ENCODE measurements around the gene SNX32. TPM values are rescaled to one million over a fixed set of nuclear protein-coding genes. Genes with fewer than 3 reads are reported as not detected.

Gene SNX32
- total RNA-seq, 2 experiments from 2014 or later, result 2.0 to 2.7 TPM

- H3K27me3 Mint-ChIP-seq, result peaks cover 25% of the 10 kb centered on the region
- H3K4me3 Mint-ChIP-seq, result no peak overlapping the region
- DNase-seq, result no peak
- H3K36me3 Mint-ChIP-seq, result no peaks in the 10 kb centered on the region
- no peaks in the 10 kb centered on the region for H3K9me3 Mint-ChIP-seq
- CTCF ChIA-PET, result interaction anchor here (0.5 to 1.1 kb wide), 3 partner anchors 23 to 556 kb away, joined by 3 to 4 read pairs (median 3); no protein-coding TSS in a partner anchor
- POLR2A ChIA-PET, result no interaction called here
- H3K27ac Mint-ChIP-seq, result no peak overlapping the region
- intact Hi-C loops (cut with micrococcal nuclease), result no loop called here
- H3K4me1 Mint-ChIP-seq (ENCODE audit: low read depth), result no peaks in the 10 kb centered on the region
Observed at GRCh38 chr11:65802841-65803240, 30.9 kb upstream of the SNX32 start.

DNA sequence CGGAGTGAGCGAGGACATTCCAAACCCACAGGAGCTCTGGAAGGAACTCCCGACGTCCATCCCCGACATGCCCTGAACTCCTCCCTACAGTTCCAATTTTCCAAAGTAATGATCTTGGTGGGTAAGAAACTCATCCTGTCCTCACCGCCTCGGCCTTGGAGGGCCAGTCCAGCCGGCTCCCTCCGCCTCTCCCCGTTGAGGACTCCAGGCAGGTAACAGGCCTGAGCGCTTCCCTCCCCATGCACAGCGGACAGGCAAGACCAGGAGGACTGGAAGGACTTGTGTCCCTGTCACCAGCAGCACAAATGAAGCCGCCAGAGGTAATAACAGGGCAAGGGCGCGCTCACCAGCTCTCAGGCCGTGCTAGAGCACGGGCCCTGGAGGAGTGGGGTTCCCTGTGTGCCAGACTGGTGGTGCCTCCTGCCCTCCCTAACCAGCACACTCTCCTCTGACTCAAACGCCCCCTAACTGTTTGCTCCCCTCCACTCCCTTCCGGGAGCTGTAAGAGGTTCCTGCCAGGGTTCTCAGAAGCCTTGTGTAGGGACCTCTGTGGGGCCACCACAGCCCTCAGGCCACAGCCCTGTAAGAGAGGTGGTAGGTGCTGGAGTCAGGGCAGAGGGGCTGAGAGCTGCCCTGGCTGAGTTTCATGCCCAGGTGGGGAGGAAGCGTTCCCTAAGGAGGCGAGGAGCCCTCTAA lies 29.8 kb upstream of the SNX32 start:
- Mint-ChIP-seq H3K9me3 (no peaks in the 10 kb centered on the region), H3K27me3 (peaks cover 22% of the 10 kb centered on the region), H3K4me1 (ENCODE audit: low read depth) (no peaks in the 10 kb centered on the region), H3K4me3 (no peak overlapping the region), H3K36me3 (no peaks in the 10 kb centered on the region), H3K27ac (no peak overlapping the region)
- ChIA-PET CTCF (interaction anchor here (3.0 kb wide), 1 partner anchor 33 kb away, joined by 11 read pairs; no protein-coding TSS in a partner anchor), POLR2A (no interaction called here)
- no peak for DNase-seq
- intact Hi-C loops (cut with micrococcal nuclease), result no loop called here

- H3K27me3 Mint-ChIP-seq, result peaks cover 18% of the 10 kb centered on the region
- POLR2A ChIA-PET, result interaction anchor here (0.6 kb wide), 1 partner anchor 1392 kb away, joined by 4 read pairs; no protein-coding TSS in a partner anchor
- H3K4me1 Mint-ChIP-seq (ENCODE audit: low read depth), result no peaks in the 10 kb centered on the region
- CTCF ChIA-PET, result interaction anchor here (1.4 to 4.0 kb wide), 4 partner anchors 11 to 102 kb away, joined by 3 to 19 read pairs (median 8); no protein-coding TSS in a partner anchor
- intact Hi-C loops (cut with micrococcal nuclease), result no loop called here
- H3K36me3 Mint-ChIP-seq, result no peaks in the 10 kb centered on the region
- H3K4me3 Mint-ChIP-seq, result no peak overlapping the region
- H3K9me3 Mint-ChIP-seq, result no peaks in the 10 kb centered on the region
- DNase-seq, result no peak
- no peak overlapping the region for H3K27ac Mint-ChIP-seq
Observed at GRCh38 chr11:65806979-65807378, 26.8 kb upstream of the SNX32 start.

GRCh38 chr11:65808744-65809341 lies 24.9 kb upstream of the SNX32 start:
- CTCF ChIA-PET, result interaction anchor here (0.6 to 4.0 kb wide), 3 partner anchors 9 to 76 kb away, joined by 3 to 19 read pairs (median 13); no protein-coding TSS in a partner anchor
- Mint-ChIP-seq H3K4me1 (ENCODE audit: low read depth) (no peaks in the 10 kb centered on the region), H3K27me3 (peaks cover 8% of the 10 kb centered on the region), H3K36me3 (no peaks in the 10 kb centered on the region), H3K4me3 (no peak overlapping the region), H3K9me3 (no peaks in the 10 kb centered on the region), H3K27ac (no peak overlapping the region)
- no peak for DNase-seq
- POLR2A ChIA-PET, result no interaction called here
- intact Hi-C loops (cut with micrococcal nuclease), result no loop called here

DNA sequence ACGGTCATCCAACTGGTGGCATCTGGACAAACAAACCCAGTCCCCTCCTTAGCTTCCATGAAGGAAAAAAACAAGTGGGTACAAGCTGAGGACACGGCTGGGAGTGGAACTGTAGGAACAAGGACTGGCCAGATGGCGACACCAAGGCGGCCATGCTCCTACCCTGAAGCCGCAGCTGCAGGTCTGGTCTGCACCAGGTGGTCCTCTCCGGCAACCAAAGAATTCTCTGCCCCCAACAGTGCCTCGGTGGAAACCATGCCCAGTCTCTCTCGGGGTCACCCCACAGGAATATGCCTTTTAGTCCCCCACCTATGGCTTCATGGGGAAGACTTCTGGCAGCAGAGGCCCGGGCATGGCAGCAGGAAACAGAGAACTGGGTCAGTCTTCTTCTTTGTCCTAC lies 24.3 kb upstream of the SNX32 start:
- Mint-ChIP-seq H3K4me1 (ENCODE audit: low read depth) (no peaks in the 10 kb centered on the region), H3K9me3 (no peaks in the 10 kb centered on the region), H3K4me3 (no peak overlapping the region), H3K36me3 (no peaks in the 10 kb centered on the region), H3K27me3 (peaks cover 3% of the 10 kb centered on the region), H3K27ac (no peak overlapping the region)
- ChIA-PET CTCF (interaction anchor here (0.7 to 4.0 kb wide), 4 partner anchors 8 to 1744 kb away, joined by 3 to 19 read pairs (median 8); no protein-coding TSS in a partner anchor), POLR2A (no interaction called here)
- DNase-seq, result no peak
- intact Hi-C loops (cut with micrococcal nuclease), result no loop called here

DNA sequence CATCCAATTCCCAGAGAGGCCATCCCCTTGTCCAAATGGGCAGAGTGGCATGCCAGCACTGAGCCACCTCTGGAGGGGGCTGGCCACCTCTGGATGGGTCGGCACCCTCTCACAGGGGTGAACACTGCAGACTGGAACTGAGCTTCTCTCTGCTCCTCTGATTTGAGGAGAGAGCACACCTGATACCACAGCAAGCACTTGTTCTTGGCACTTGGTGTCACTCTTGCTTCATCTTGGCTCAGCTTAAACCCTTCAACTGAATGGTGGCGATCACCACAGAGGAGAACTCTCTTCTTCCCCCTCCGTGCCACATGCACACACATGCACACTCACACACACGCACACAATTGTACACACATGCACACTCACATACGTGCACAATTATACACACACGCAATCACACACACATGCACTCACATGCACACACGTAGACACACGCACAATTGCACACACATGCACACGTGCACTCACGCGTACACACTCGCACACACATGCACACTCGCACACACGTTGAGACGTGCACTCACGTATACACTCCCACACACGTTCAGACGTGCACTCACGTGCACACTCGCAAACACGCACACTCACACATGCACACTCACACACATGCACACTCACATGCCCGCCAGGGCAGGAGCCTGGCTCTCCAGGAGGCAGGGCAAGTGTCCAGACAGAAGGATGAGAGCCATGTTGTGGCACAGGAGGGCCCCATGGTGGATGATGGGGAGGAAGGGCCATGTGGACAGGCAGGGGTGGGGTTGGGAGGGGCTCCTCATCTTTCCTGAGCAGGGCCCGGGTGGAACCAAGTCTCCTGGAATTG lies 23.5 kb upstream of the SNX32 start:
- H3K27ac Mint-ChIP-seq, result no peak overlapping the region
- H3K4me1 Mint-ChIP-seq (ENCODE audit: low read depth), result no peaks in the 10 kb centered on the region
- ChIA-PET CTCF (interaction anchor here (0.7 to 4.0 kb wide), 4 partner anchors 8 to 1743 kb away, joined by 3 to 19 read pairs (median 8); no protein-coding TSS in a partner anchor), POLR2A (no interaction called here)
- H3K27me3 Mint-ChIP-seq, result peaks cover 3% of the 10 kb centered on the region
- no peak for DNase-seq
- no peaks in the 10 kb centered on the region for H3K9me3 Mint-ChIP-seq
- no peaks in the 10 kb centered on the region for H3K36me3 Mint-ChIP-seq
- intact Hi-C loops (cut with micrococcal nuclease), result no loop called here
- no peak overlapping the region for H3K4me3 Mint-ChIP-seq

- DNase-seq, result no peak
- Mint-ChIP-seq H3K4me3 (no peak overlapping the region), H3K4me1 (ENCODE audit: low read depth) (peaks cover 4% of the 10 kb centered on the region), H3K36me3 (no peaks in the 10 kb centered on the region), H3K27ac (no peak overlapping the region), H3K9me3 (no peaks in the 10 kb centered on the region), H3K27me3 (peaks cover 2% of the 10 kb centered on the region)
- CTCF ChIA-PET, result interaction anchor here (1.0 to 3.1 kb wide), 3 partner anchors 30 to 42 kb away, joined by 3 to 16 read pairs (median 3); no protein-coding TSS in a partner anchor
- POLR2A ChIA-PET, result interaction anchor here (0.6 kb wide), 1 partner anchor 638 kb away, joined by 3 read pairs; no protein-coding TSS in a partner anchor
- intact Hi-C loops (cut with micrococcal nuclease), result no loop called here
Observed at GRCh38 chr11:65811764-65812475, 21.8 kb upstream of the SNX32 start.

GRCh38 chr11:65814131-65814985 lies 19.4 kb upstream of the SNX32 start:
- Mint-ChIP-seq H3K4me3 (no peak overlapping the region), H3K27me3 (no peaks in the 10 kb centered on the region), H3K36me3 (no peaks in the 10 kb centered on the region), H3K4me1 (ENCODE audit: low read depth) (peaks cover 10% of the 10 kb centered on the region), H3K27ac (no peak overlapping the region), H3K9me3 (no peaks in the 10 kb centered on the region)
- no peak for DNase-seq
- ChIA-PET CTCF (interaction anchor here (1.0 to 6.2 kb wide), 4 partner anchors 23 to 74 kb away, joined by 3 to 126 read pairs (median 10); partner anchors contain the start of genes AP5B1 and FIBP), POLR2A (no interaction called here)
- intact Hi-C loops (cut with micrococcal nuclease), result no loop called here

- Mint-ChIP-seq H3K27ac (no peak overlapping the region), H3K36me3 (no peaks in the 10 kb centered on the region), H3K9me3 (no peaks in the 10 kb centered on the region), H3K27me3 (no peaks in the 10 kb centered on the region), H3K4me3 (no peak overlapping the region), H3K4me1 (ENCODE audit: low read depth) (peaks cover 10% of the 10 kb centered on the region)
- no peak for DNase-seq
- CTCF ChIA-PET, result interaction anchor here (1.0 to 6.2 kb wide), 3 partner anchors 24 to 103 kb away, joined by 3 to 126 read pairs (median 52); partner anchors contain the start of genes AP5B1 and KAT5
- POLR2A ChIA-PET, result interaction anchor here (0.7 kb wide), 1 partner anchor 265 kb away, joined by 3 read pairs; no protein-coding TSS in a partner anchor
- intact Hi-C loops (cut with micrococcal nuclease), result no loop called here
Observed at GRCh38 chr11:65814986-65815565, 18.7 kb upstream of the SNX32 start.

DNA sequence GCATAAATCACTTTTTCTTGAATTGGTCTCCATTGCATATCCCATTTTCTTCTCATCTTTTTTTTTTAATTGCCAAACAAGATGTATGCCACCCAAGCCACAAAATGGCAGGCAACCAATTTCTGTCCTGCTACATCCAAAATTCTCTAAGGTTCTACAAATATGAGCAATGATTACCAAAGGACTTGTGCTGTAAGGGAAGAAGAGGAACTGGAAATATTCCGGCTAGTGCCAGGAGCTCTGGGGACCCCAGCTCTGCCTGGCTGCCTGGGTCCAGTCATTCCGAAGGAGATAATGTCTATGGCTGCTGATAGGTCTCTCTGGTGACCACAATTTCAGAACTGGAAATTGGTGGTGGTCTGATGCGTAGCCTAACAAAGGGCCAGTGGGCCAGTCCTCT lies 17.1 kb upstream of the SNX32 start:
- no peaks in the 10 kb centered on the region for H3K36me3 Mint-ChIP-seq
- ChIA-PET POLR2A (interaction anchor here (1.1 to 3.4 kb wide), 4 partner anchors 36 to 97 kb away, joined by 3 to 19 read pairs (median 5); partner anchors contain the start of genes AP5B1, CFL1 and RNASEH2C), CTCF (interaction anchor here (0.6 to 6.2 kb wide), 17 partner anchors 8 to 154 kb away, joined by 3 to 126 read pairs (median 10); partner anchors contain the start of genes AP5B1, KAT5, RELA and RNASEH2C)
- no peaks in the 10 kb centered on the region for H3K9me3 Mint-ChIP-seq
- H3K4me3 Mint-ChIP-seq, result no peak overlapping the region
- H3K27ac Mint-ChIP-seq, result no peak overlapping the region
- H3K4me1 Mint-ChIP-seq (ENCODE audit: low read depth), result peaks cover 10% of the 10 kb centered on the region
- DNase-seq, result no peak
- intact Hi-C loops (cut with micrococcal nuclease), result no loop called here
- no peaks in the 10 kb centered on the region for H3K27me3 Mint-ChIP-seq

Measured in activated CD4-positive, alpha-beta memory T cell treated with anti-CD3 and anti-CD28 coated beads for 36 hours (primary cell).